ENCODE measurements around the gene HDAC1. TPM values are rescaled to one million over a fixed set of nuclear protein-coding genes. Genes with fewer than 3 reads are reported as not detected.

The HDAC1 gene
- total and polyA plus RNA-seq, 2 of the 13 experiments (the other 11 are each of a cell fraction or from before 2014, with no cell fraction given), result 93.5 to 189 TPM

- TF ChIP-seq AFF4 (CRISPR knock-in tag; IDR thresholded peaks at IDR 0.05), result no peak
- TF ChIP-seq NR2F6 (IDR thresholded peaks at IDR 0.05), result no peak
- TF ChIP-seq NR2F6 (CRISPR knock-in tag; IDR thresholded peaks at IDR 0.05), result no peak
- TF ChIP-seq TFE3 (CRISPR knock-in tag; IDR thresholded peaks at IDR 0.05), result no peak
- TF ChIP-seq ZBTB7B (CRISPR knock-in tag; IDR thresholded peaks at IDR 0.05), result no peak
- TF ChIP-seq PAWR (CRISPR knock-in tag; IDR thresholded peaks at IDR 0.05; ENCODE audit: borderline replicate concordance), result no peak
- no peak for TF ChIP-seq ZBTB44 (CRISPR knock-in tag; IDR thresholded peaks at IDR 0.05)
- no peak for TF ChIP-seq ZNF558 (CRISPR knock-in tag; IDR thresholded peaks at IDR 0.05; ENCODE audit: borderline replicate concordance)
- TF ChIP-seq SIN3B (IDR thresholded peaks at IDR 0.05; ENCODE audit: low read length), result no peak
- TF ChIP-seq FOXO4 (CRISPR knock-in tag; conservative IDR thresholded peaks at IDR 0.05), result no peak
- TF ChIP-seq GATAD2A (CRISPR knock-in tag; IDR thresholded peaks at IDR 0.05), result peak; percentile 45
- TF ChIP-seq NR2F1 (CRISPR knock-in tag; IDR thresholded peaks at IDR 0.05), result no peak
- no peak for TF ChIP-seq ZFYVE20 (CRISPR knock-in tag; IDR thresholded peaks at IDR 0.05; ENCODE audit: borderline replicate concordance, low read depth)
- TF ChIP-seq ARID4A (CRISPR knock-in tag; IDR thresholded peaks at IDR 0.05; ENCODE audit: borderline replicate concordance), result peak; percentile 73; the same call in 1 of the 2 replicates
- no peak for TF ChIP-seq JUN (CRISPR knock-in tag; IDR thresholded peaks at IDR 0.05)
- TF ChIP-seq SNAI1 (CRISPR knock-in tag; IDR thresholded peaks at IDR 0.05; ENCODE audit: borderline replicate concordance), result no peak
- no peak for TF ChIP-seq HDAC2 (CRISPR knock-in tag; IDR thresholded peaks at IDR 0.05)
Observed at GRCh38 chr1:32335790-32336590, 44.1 kb downstream of the HDAC1 start, which contains the start of gene MARCKSL1 (continued).

All from HepG2 (cell line).